Liver (tissue), 9 donors: ENCODE results near the gene FBXL2. TPM values are rescaled to one million over a fixed set of nuclear protein-coding genes. Genes with fewer than 3 reads are reported as not detected.

ENCODE experiments used
- DNase-seq: peaks from one replicate; pipeline ENCODE4 v3.0.0-alpha.2; 2017; ENCODE audit warnings: low spot score
- H3K27ac ChIP-seq, 2 donors: one replicate each; pipeline ENCODE4 v1.7.0; 2013; ENCODE audit warnings: inconsistent platforms in 2 of 2, low read length in 2 of 2, control low read depth in 1 of 2, low read depth in 1 of 2, mild to moderate bottlenecking in 1 of 2
- H3K27me3 ChIP-seq, 4 donors: one replicate each; pipeline versions ENCODE4 v1.6.1 to v1.7.0; 2013; ENCODE audit warnings: low read length in 3 of 4, inconsistent platforms in 1 of 4, mild to moderate bottlenecking in 1 of 4, moderate library complexity in 1 of 4; ENCODE audit not compliant: control insufficient read depth in 4 of 4, insufficient read depth in 4 of 4
- H3K36me3 ChIP-seq, 4 donors: one replicate each; pipeline versions ENCODE4 v1.6.1 to v1.7.0; 2013; ENCODE audit warnings: low read length in 3 of 4, mild to moderate bottlenecking in 3 of 4, low read depth in 1 of 4, moderate library complexity in 1 of 4; ENCODE audit not compliant: control insufficient read depth in 4 of 4, insufficient read depth in 3 of 4
- H3K4me1 ChIP-seq, 4 donors: one replicate each; pipeline versions ENCODE4 v1.6.1 to v1.7.0; 2013; ENCODE audit warnings: low read length in 3 of 4, mild to moderate bottlenecking in 3 of 4, moderate library complexity in 1 of 4; ENCODE audit not compliant: control insufficient read depth in 4 of 4, insufficient read depth in 4 of 4
- H3K4me3 ChIP-seq, 3 donors: one replicate each; pipeline versions ENCODE4 v1.6.1 to v1.7.0; 2013; ENCODE audit warnings: low read length in 3 of 3, control low read depth in 1 of 3, low read depth in 1 of 3, mild to moderate bottlenecking in 1 of 3
- H3K9ac ChIP-seq, 2 donors: one replicate each; pipeline ENCODE4 v1.7.0; 2013; ENCODE audit warnings: low read length in 2 of 2, mild to moderate bottlenecking in 2 of 2, moderate library complexity in 2 of 2, control low read depth in 1 of 2, low read depth in 1 of 2
- H3K9me3 ChIP-seq, 4 donors: one replicate each; pipeline versions ENCODE4 v1.6.1 to v1.7.0; 2013; ENCODE audit warnings: low read length in 3 of 4; ENCODE audit not compliant: control insufficient read depth in 4 of 4
- ATF3 ChIP-seq: IDR thresholded peaks from 2 replicates; pipeline ENCODE4 v1.6.1; 2016; ENCODE audit warnings: antibody characterized with exemption
- EGR1 ChIP-seq, 2 donors: IDR thresholded peaks; 2 replicates each; pipeline ENCODE4 v1.6.1; 2016 to 2018; ENCODE audit warnings: antibody characterized with exemption in 2 of 2, low read depth in 2 of 2
- FOXA1 ChIP-seq: IDR thresholded peaks from 2 replicates; pipeline ENCODE4 v1.6.1; 2016; ENCODE audit warnings: antibody characterized with exemption
- FOXA2 ChIP-seq: IDR thresholded peaks from 2 replicates; pipeline ENCODE4 v1.6.1; 2016; ENCODE audit warnings: antibody characterized with exemption
- GABPA ChIP-seq, 2 donors: IDR thresholded peaks in 1 of 2; conservative IDR thresholded peaks in 1 of 2; 2 replicates each; pipeline ENCODE4 v1.6.1; 2016; ENCODE audit warnings: antibody characterized with exemption in 2 of 2, mild to moderate bottlenecking in 1 of 2, moderate library complexity in 1 of 2
- HNF4A ChIP-seq, 2 donors: conservative IDR thresholded peaks; 2 replicates each; pipeline ENCODE4 v1.6.1; 2016; ENCODE audit warnings: antibody characterized with exemption in 2 of 2, mild to moderate bottlenecking in 2 of 2
- JUND ChIP-seq, 2 donors: IDR thresholded peaks; 2 replicates each; pipeline ENCODE4 v1.6.1; 2016; ENCODE audit warnings: antibody characterized with exemption in 2 of 2
- NR2F2 ChIP-seq: IDR thresholded peaks from 2 replicates; pipeline ENCODE4 v1.6.1; 2016; ENCODE audit warnings: antibody characterized with exemption
- RAD21 ChIP-seq, 2 donors: IDR thresholded peaks; 2 replicates each; pipeline ENCODE4 v1.6.1; 2016; ENCODE audit warnings: antibody characterized with exemption in 2 of 2, mild to moderate bottlenecking in 2 of 2
- REST ChIP-seq: IDR thresholded peaks from 2 replicates; pipeline ENCODE4 v1.6.1; 2016; ENCODE audit warnings: antibody characterized with exemption, mild to moderate bottlenecking
- RXRA ChIP-seq, 2 donors: IDR thresholded peaks; 2 replicates each; pipeline ENCODE4 v1.6.1; 2017 to 2018; ENCODE audit warnings: antibody characterized with exemption in 2 of 2, mild to moderate bottlenecking in 1 of 2
- SP1 ChIP-seq: IDR thresholded peaks from 2 replicates; pipeline ENCODE4 v1.6.1; 2018; ENCODE audit warnings: antibody characterized with exemption, mild to moderate bottlenecking
- TAF1 ChIP-seq: conservative IDR thresholded peaks from 2 replicates; pipeline ENCODE4 v1.6.1; 2016; ENCODE audit warnings: antibody characterized with exemption, mild to moderate bottlenecking
- YY1 ChIP-seq: IDR thresholded peaks from 2 replicates; pipeline ENCODE4 v1.6.1; 2016; ENCODE audit warnings: antibody characterized with exemption, mild to moderate bottlenecking
- WGBS: extraction: QIAGEN DNeasy Blood & Tissue Kit; methylation state at CpG from one replicate; pipeline ENCODE4 v1.1.7; 2013; 5-methylcytosine and 5-hydroxymethylcytosine counted together
- polyA plus RNA-seq, 2 donors: library from polyadenylated mRNA; stranded (reverse) in 1 of 2; unstranded in 1 of 2; fragments of 200-250 nt in 1 of 2; fragments of >200 nt in 1 of 2; fragmentation: Nextera tagmentation in 1 of 2; extraction: Ambion mirVana in 1 of 2; gene quantifications; one replicate each; pipeline versions ENCODE4 v1.2.1 to v1.2.3, GENCODE V29; 2013 to 2015
- total RNA-seq, 2 donors: library from RNA; depleted of rRNA; stranded (reverse); fragments of >200 nt; gene quantifications; one replicate each; pipeline ENCODE4 v1.2.3, GENCODE V29; 2014
- TF ChIP-seq, protein P1 (sequence below): fragments of 150-350 bp; IDR thresholded peaks from 2 replicates; pipeline ENCODE4 v1.5.1; 2017; ENCODE audit warnings: improper control_type of control experiment, low read depth, low read length; ENCODE audit not compliant: missing input control
- TF ChIP-seq, protein P2 (sequence below): IDR thresholded peaks from 2 replicates; pipeline ENCODE4 v1.6.1; 2016; ENCODE audit warnings: antibody characterized with exemption
- donor health status: healthy.
- donor health status: healthy.
- donor health status: healthy.
- donor health status: healthy.
- donor health status: healthy.

Gene FBXL2
- total and polyA plus RNA-seq, 4 donors = 0.24 to 1.3 (median 0.81) TPM

GRCh38 chr3:33430061-33430460, 152.8 kb downstream of the FBXL2 start:
- peaks cover 11 to 47% (median 23%) of the 10 kb centered on the region in 4 donors for H3K4me1 ChIP-seq

DNA sequence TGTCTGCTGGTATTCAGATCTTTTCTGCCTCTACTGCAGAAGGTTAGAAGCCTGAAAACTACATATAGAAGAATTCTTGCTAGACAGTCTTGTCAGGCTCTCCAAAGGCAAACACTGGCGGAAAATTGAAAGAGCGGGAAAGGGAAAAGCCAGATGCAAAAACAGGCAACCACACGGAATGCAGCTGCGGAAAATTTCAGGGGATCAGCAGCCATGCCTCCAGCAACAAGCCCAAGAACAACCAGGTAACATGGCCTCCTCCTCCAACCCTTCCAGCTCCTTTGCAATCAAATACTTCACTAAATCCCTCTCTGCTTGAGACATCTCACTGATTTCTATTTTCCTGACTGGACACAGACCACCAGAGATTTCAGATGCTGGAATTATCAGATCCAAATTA, 153.3 kb downstream of the FBXL2 start:
- DNase-seq = no peak
- Histone ChIP-seq H3K9ac (no peak overlapping the region), H3K27ac (no peak overlapping the region), H3K27me3 (no peaks in the 10 kb centered on the region), H3K9me3 (no peaks in the 10 kb centered on the region), H3K36me3 (no peaks in the 10 kb centered on the region), H3K4me1 (peaks cover 11 to 45% (median 26%) of the 10 kb centered on the region in 4 donors), H3K4me3 (no peak overlapping the region)
- WGBS = 94% methylated on average over 4 of the region's 4 CpGs
- TF ChIP-seq RAD21 (IDR thresholded peaks at IDR 0.05) (no peak), TAF1 (no peak), NR2F2 (no peak), RXRA (IDR thresholded peaks at IDR 0.05) (no peak), REST (no peak), EGR1 (IDR thresholded peaks at IDR 0.05; ENCODE audit: low read depth in 2 of 2) (no peak), JUND (IDR thresholded peaks at IDR 0.05) (no peak), SP1 (no peak), FOXA2 (no peak), ATF3 (no peak), GABPA (IDR thresholded peaks at IDR 0.05 in 1 of 2, conservative IDR thresholded peaks at IDR 0.05 in 1 of 2) (no peak)

More at GRCh38 chr3:33430061-33430460, 152.8 kb downstream of the FBXL2 start:
- Histone ChIP-seq H3K27ac (no peak overlapping the region), H3K36me3 (no peaks in the 10 kb centered on the region), H3K9me3 (no peaks in the 10 kb centered on the region), H3K4me3 (no peak overlapping the region), H3K9ac (no peak overlapping the region), H3K27me3 (no peaks in the 10 kb centered on the region)
- no peak for DNase-seq
- no peak for TF ChIP-seq TAF1
- no peak for TF ChIP-seq GABPA (IDR thresholded peaks at IDR 0.05 in 1 of 2, conservative IDR thresholded peaks at IDR 0.05 in 1 of 2)
- TF ChIP-seq FOXA1 = no peak
- no peak for TF ChIP-seq JUND (IDR thresholded peaks at IDR 0.05)
- TF ChIP-seq, protein P1, sequence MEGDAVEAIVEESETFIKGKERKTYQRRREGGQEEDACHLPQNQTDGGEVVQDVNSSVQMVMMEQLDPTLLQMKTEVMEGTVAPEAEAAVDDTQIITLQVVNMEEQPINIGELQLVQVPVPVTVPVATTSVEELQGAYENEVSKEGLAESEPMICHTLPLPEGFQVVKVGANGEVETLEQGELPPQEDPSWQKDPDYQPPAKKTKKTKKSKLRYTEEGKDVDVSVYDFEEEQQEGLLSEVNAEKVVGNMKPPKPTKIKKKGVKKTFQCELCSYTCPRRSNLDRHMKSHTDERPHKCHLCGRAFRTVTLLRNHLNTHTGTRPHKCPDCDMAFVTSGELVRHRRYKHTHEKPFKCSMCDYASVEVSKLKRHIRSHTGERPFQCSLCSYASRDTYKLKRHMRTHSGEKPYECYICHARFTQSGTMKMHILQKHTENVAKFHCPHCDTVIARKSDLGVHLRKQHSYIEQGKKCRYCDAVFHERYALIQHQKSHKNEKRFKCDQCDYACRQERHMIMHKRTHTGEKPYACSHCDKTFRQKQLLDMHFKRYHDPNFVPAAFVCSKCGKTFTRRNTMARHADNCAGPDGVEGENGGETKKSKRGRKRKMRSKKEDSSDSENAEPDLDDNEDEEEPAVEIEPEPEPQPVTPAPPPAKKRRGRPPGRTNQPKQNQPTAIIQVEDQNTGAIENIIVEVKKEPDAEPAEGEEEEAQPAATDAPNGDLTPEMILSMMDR = no peak
- TF ChIP-seq EGR1 (IDR thresholded peaks at IDR 0.05; ENCODE audit: low read depth in 2 of 2) = no peak
- TF ChIP-seq, protein P2, sequence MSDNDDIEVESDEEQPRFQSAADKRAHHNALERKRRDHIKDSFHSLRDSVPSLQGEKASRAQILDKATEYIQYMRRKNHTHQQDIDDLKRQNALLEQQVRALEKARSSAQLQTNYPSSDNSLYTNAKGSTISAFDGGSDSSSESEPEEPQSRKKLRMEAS = no peak
- TF ChIP-seq RXRA (IDR thresholded peaks at IDR 0.05) = no peak
- no peak for TF ChIP-seq NR2F2
- no peak for TF ChIP-seq RAD21 (IDR thresholded peaks at IDR 0.05)
- TF ChIP-seq YY1 = no peak
- no peak for TF ChIP-seq FOXA2
- TF ChIP-seq ATF3 = no peak
- no peak for TF ChIP-seq HNF4A (conservative IDR thresholded peaks at IDR 0.05)
- TF ChIP-seq REST = no peak
- whole genome bisulfite sequencing = 98% methylated on average over 1 of the region's 1 CpG
